HepG2 (cell line): Measurements from ENCODE around the gene CEP44. TPM values are rescaled to one million over a fixed set of nuclear protein-coding genes. Genes with fewer than 3 reads are reported as not detected.

Source experiments
- ARID5B ChIP-seq: IDR thresholded peaks from 2 replicates; pipeline ENCODE4 v1.4.0; 2020; ENCODE audit warnings: mild to moderate bottlenecking, missing genetic modification reagents
- ARNTL ChIP-seq: sonication (generic); formaldehyde crosslinking; IDR thresholded peaks from 2 replicates; pipeline ENCODE4 v1.4.0; 2020; ENCODE audit warnings: mild to moderate bottlenecking, missing genetic modification reagents
- E2F5 ChIP-seq: sonication (generic); formaldehyde crosslinking; conservative IDR thresholded peaks from 2 replicates; pipeline ENCODE4 v1.4.0; 2020; ENCODE audit warnings: missing genetic modification reagents
- FOXM1 ChIP-seq: sonication (generic); formaldehyde crosslinking; IDR thresholded peaks from 2 replicates; pipeline ENCODE4 v1.5.0; 2020; ENCODE audit warnings: missing genetic modification reagents
- GATAD1 ChIP-seq: IDR thresholded peaks from 2 replicates; pipeline ENCODE4 v1.6.1; 2016; ENCODE audit warnings: missing genetic modification reagents, missing compliant biosample characterization
- GTF2F1 ChIP-seq: fragments of 150-350 bp; IDR thresholded peaks from 2 replicates; pipeline ENCODE4 v1.6.1; 2014; ENCODE audit warnings: low read length
- PCBP1 ChIP-seq: fragments of 200-400 bp; formaldehyde crosslinking; IDR thresholded peaks from 2 replicates; pipeline ENCODE4 v1.6.1; 2017; ENCODE audit warnings: mild to moderate bottlenecking, low read depth, low read length, borderline replicate concordance
- PRMT3 ChIP-seq: sonication (generic); formaldehyde crosslinking; IDR thresholded peaks from 2 replicates; pipeline ENCODE4 v1.8.1; 2022; ENCODE audit warnings: low read depth, mild to moderate bottlenecking, moderate library complexity, missing genetic modification reagents, borderline replicate concordance
- RARA ChIP-seq: IDR thresholded peaks from 2 replicates; pipeline ENCODE4 v1.6.1; 2016; ENCODE audit warnings: missing genetic modification reagents, missing compliant biosample characterization
- RBFOX2 ChIP-seq: fragments of 200-400 bp; formaldehyde crosslinking; IDR thresholded peaks from 2 replicates; pipeline ENCODE4 v1.6.1; 2017; ENCODE audit warnings: low read depth, mild to moderate bottlenecking, low read length
- SMARCC2 ChIP-seq: fragments of 450-650 bp; IDR thresholded peaks from 2 replicates; pipeline ENCODE4 v1.6.1; 2017; ENCODE audit warnings: antibody characterized with exemption, mild to moderate bottlenecking
- TBX3 ChIP-seq: fragments of 450-650 bp; IDR thresholded peaks from 2 replicates; pipeline ENCODE4 v1.6.1; 2017; ENCODE audit warnings: antibody characterized with exemption, mild to moderate bottlenecking, inconsistent platforms, borderline replicate concordance
- ZBTB46 ChIP-seq: sonication (generic); formaldehyde crosslinking; IDR thresholded peaks from 2 replicates; pipeline ENCODE4 v1.4.0; 2020; ENCODE audit warnings: mild to moderate bottlenecking, missing genetic modification reagents, borderline replicate concordance
- ZFP91 ChIP-seq: sonication (generic); formaldehyde crosslinking; IDR thresholded peaks from 2 replicates; pipeline ENCODE4 v1.9.0; 2022; ENCODE audit warnings: missing genetic modification reagents, mild to moderate bottlenecking, borderline replicate concordance
- ZFY ChIP-seq: sonication (generic); formaldehyde crosslinking; IDR thresholded peaks from 2 replicates; pipeline ENCODE4 v1.4.0; 2020; ENCODE audit warnings: missing genetic modification reagents
- ZNF263 ChIP-seq: sonication (generic); formaldehyde crosslinking; IDR thresholded peaks from 2 replicates; pipeline ENCODE4 v1.4.0; 2020; ENCODE audit warnings: missing genetic modification reagents
- ZNF33A ChIP-seq: sonication (generic); formaldehyde crosslinking; IDR thresholded peaks from 2 replicates; pipeline ENCODE4 v1.5.1; 2020; ENCODE audit warnings: missing genetic modification reagents, mild to moderate bottlenecking, moderate library complexity, borderline replicate concordance
- ZNF414 ChIP-seq: sonication (generic); formaldehyde crosslinking; IDR thresholded peaks from 2 replicates; pipeline ENCODE4 v1.5.0; 2020; ENCODE audit warnings: missing genetic modification reagents
- ZNF883 ChIP-seq: sonication (generic); formaldehyde crosslinking; IDR thresholded peaks from 2 replicates; pipeline ENCODE4 v1.5.1; 2020; ENCODE audit warnings: mild to moderate bottlenecking, missing genetic modification reagents; ENCODE audit errors: not compliant biosample characterization
- polyA plus RNA-seq, 8 experiments: library from polyadenylated mRNA; depleted of rRNA in 3 of 8; stranded (reverse) in 7 of 8; unstranded in 1 of 8; fragments of >200 nt; fragmentation: Illumina TruSeq in 4 of 8; extraction: Trizol in 4 of 8; gene quantifications; 2 replicates each; pipeline versions ENCODE4 v1.2.1 to v1.2.3, GENCODE V29; 2011 to 2016; ENCODE audit warnings: low read depth in 4 of 8, missing spikeins in 1 of 8, mixed read lengths in 1 of 8; ENCODE audit not compliant: insufficient read depth in 1 of 8
- total RNA-seq, 5 experiments: library from RNA; depleted of rRNA; stranded (reverse); fragments of >200 nt; fragmentation: Illumina TruSeq; extraction: Trizol; gene quantifications; 2 replicates each; pipeline ENCODE4 v1.2.3, GENCODE V29; 2016; ENCODE audit warnings: low read depth in 1 of 5

The CEP44 gene
- total and polyA plus RNA-seq, 2 of the 13 experiments (the other 11 are each of a cell fraction or from before 2014, with no cell fraction given), result 5.5 to 11.9 TPM

GRCh38 chr4:174283507-174284471, at the start of gene CEP44, which contains the start of gene FBXO8 (continued):
- TF ChIP-seq E2F5, result peak; percentile 87
- peak; percentile 80; the same call in 1 of the 2 replicates for TF ChIP-seq ZNF414 (CRISPR knock-in tag)
- TF ChIP-seq FOXM1 (CRISPR knock-in tag), result no peak
- TF ChIP-seq ZNF263 (CRISPR knock-in tag), result peak; percentile 50; the same call in 1 of the 2 replicates
- peak; percentile 66 for TF ChIP-seq RBFOX2
- no peak for TF ChIP-seq SMARCC2
- TF ChIP-seq ZNF883, result no peak
- 0 out of 2 replicates have a peak, but pooled peaks have one; percentile 44 for TF ChIP-seq PRMT3 (CRISPR knock-in tag)
- TF ChIP-seq GTF2F1, result no peak
- peak; percentile 49; the same call in 1 of the 2 replicates for TF ChIP-seq ZFY (CRISPR knock-in tag)
- no peak for TF ChIP-seq PCBP1
- peak; percentile 97 for TF ChIP-seq GATAD1 (CRISPR knock-in tag)
- TF ChIP-seq ZNF33A (CRISPR knock-in tag), result 0 out of 2 replicates have a peak, but pooled peaks have one; percentile 60
- TF ChIP-seq RARA (CRISPR knock-in tag), result no peak
- peak; percentile 37; the same call in 1 of the 2 replicates for TF ChIP-seq ARNTL (CRISPR knock-in tag)
- peak; percentile 75; the same call in 1 of the 2 replicates for TF ChIP-seq ZFP91
- peak; percentile 50; the same call in 1 of the 2 replicates for TF ChIP-seq ARID5B (CRISPR knock-in tag)
- 0 out of 2 replicates have a peak, but pooled peaks have one; percentile 56 for TF ChIP-seq ZBTB46 (CRISPR knock-in tag)
- no peak for TF ChIP-seq TBX3
